HFF-Myc (cell line): Measurements from ENCODE around the gene GPX4.

ENCODE experiments used
- DNase-seq: peaks from one replicate; pipeline ENCODE4 v3.0.0-alpha.2; 2011; ENCODE audit warnings: low read depth; ENCODE audit errors: extremely low read depth
- H3K4me3 ChIP-seq: replicated peaks from 2 replicates; pipeline ENCODE4 v1.5.1; 2011; ENCODE audit warnings: low read depth, mild to moderate bottlenecking, control low read depth, low read length
- CTCF ChIP-seq: IDR thresholded peaks from 2 replicates; pipeline ENCODE4 v1.5.1; 2012; ENCODE audit warnings: mild to moderate bottlenecking, low read depth, low read length, control low read depth; ENCODE audit errors: missing control alignments

Gene GPX4

GRCh38 chr19:1082928-1083816 lies 20.6 kb upstream of the GPX4 start:
- no peak for DNase-seq
- no peak overlapping the region for H3K4me3 ChIP-seq
- no peak for TF ChIP-seq CTCF

GRCh38 chr19:1084024-1084868 lies 19.5 kb upstream of the GPX4 start:
- DNase-seq, result no peak
- H3K4me3 ChIP-seq, result no peak overlapping the region
- no peak for TF ChIP-seq CTCF

- TF ChIP-seq CTCF, result no peak
- no peak for DNase-seq
- H3K4me3 ChIP-seq, result no peak overlapping the region
These were observed 18.6 kb upstream of the GPX4 start for GRCh38 chr19:1085053-1085658.

- TF ChIP-seq CTCF, result no peak
- no peak overlapping the region for H3K4me3 ChIP-seq
- DNase-seq, result no peak
These were observed 17.9 kb upstream of the GPX4 start for GRCh38 chr19:1085676-1086442.

- no peak for TF ChIP-seq CTCF
- DNase-seq, result no peak
- H3K4me3 ChIP-seq, result no peak overlapping the region
These were observed 17.2 kb upstream of the GPX4 start for GRCh38 chr19:1086613-1087012.

- TF ChIP-seq CTCF, result no peak
- DNase-seq, result no peak
- no peak overlapping the region for H3K4me3 ChIP-seq
These were observed 15.9 kb upstream of the GPX4 start for GRCh38 chr19:1087813-1088415.
